SH-SY5Y (cell line): ENCODE results near the gene GDAP1L1.

ENCODE experiments used
- GATA2 ChIP-seq: IDR thresholded peaks from 2 replicates; pipeline ENCODE4 v1.6.1; 2011; ENCODE audit warnings: mild to moderate bottlenecking, low read depth, low read length
- GATA3 ChIP-seq: IDR thresholded peaks from 2 replicates; pipeline ENCODE4 v1.6.1; 2011; ENCODE audit warnings: low read depth, mild to moderate bottlenecking, low read length, moderate library complexity

The GDAP1L1 gene

GRCh38 chr20:44247131-44247571, at the start of gene GDAP1L1:
Gene GDAP1L1, plus strand, starts transcription at chr20:44247308. Its CDS starts 27 bp downstream, at chr20:44247335.
- TF ChIP-seq GATA3 (no peak), GATA2 (no peak)

- TF ChIP-seq GATA2 (no peak), GATA3 (no peak)
Measured at GRCh38 chr20:44198872-44199271, 48.2 kb upstream of the GDAP1L1 start.

- TF ChIP-seq GATA2: no peak
- no peak for TF ChIP-seq GATA3
Measured at GRCh38 chr20:44199877-44200276, 47.2 kb upstream of the GDAP1L1 start.

GRCh38 chr20:44200371-44200770, 46.7 kb upstream of the GDAP1L1 start:
- TF ChIP-seq GATA3 (no peak), GATA2 (no peak)

- no peak for TF ChIP-seq GATA2
- TF ChIP-seq GATA3: no peak
Measured at GRCh38 chr20:44200983-44201382, 46.1 kb upstream of the GDAP1L1 start.

GRCh38 chr20:44203161-44203560, 43.9 kb upstream of the GDAP1L1 start:
- TF ChIP-seq GATA2 (no peak), GATA3 (no peak)

- TF ChIP-seq GATA2 (no peak), GATA3 (no peak)
Measured at GRCh38 chr20:44204156-44204831, 42.8 kb upstream of the GDAP1L1 start.

- no peak for TF ChIP-seq GATA2
- no peak for TF ChIP-seq GATA3
Measured at GRCh38 chr20:44204832-44205215, 42.3 kb upstream of the GDAP1L1 start.

- TF ChIP-seq GATA2: no peak
- TF ChIP-seq GATA3: no peak
Measured at GRCh38 chr20:44206132-44206531, 41.0 kb upstream of the GDAP1L1 start.

- TF ChIP-seq GATA2 (no peak), GATA3 (no peak)
Measured at GRCh38 chr20:44207126-44207723, 39.9 kb upstream of the GDAP1L1 start.

- TF ChIP-seq GATA2: no peak
- no peak for TF ChIP-seq GATA3
Measured at GRCh38 chr20:44208165-44208564, 38.9 kb upstream of the GDAP1L1 start.

- TF ChIP-seq GATA3: no peak
Measured at GRCh38 chr20:44208770-44209169, 38.3 kb upstream of the GDAP1L1 start.

GRCh38 chr20:44209686-44210405, 37.3 kb upstream of the GDAP1L1 start:
- no peak for TF ChIP-seq GATA2
- no peak for TF ChIP-seq GATA3

- TF ChIP-seq GATA3: no peak
- TF ChIP-seq GATA2: no peak; the same call in 1 of the 2 replicates
Measured at GRCh38 chr20:44210406-44211176, 36.5 kb upstream of the GDAP1L1 start, which contains the start of gene OSER1. Gene OSER1, minus strand, starts transcription at chr20:44210771. Its CDS starts 3,814 bp downstream, at chr20:44206957.
